ENCODE results near the gene RABIF.

Gene RABIF

DNA sequence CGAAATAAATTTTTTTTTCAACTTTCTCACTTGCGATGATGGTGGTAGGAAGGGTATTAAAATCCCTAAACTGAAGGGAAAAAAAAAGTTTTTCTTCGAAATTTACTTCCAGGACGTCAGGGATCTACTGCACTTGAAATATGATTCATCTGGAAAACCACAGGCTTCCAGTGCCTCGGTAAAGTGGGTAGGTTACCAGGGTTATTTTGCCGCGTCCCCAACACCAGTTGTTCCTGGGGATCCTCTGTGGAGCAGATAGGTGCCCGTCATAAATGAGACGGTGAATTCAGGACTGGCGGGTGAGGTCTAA is 773 bp downstream of the RABIF start:
- H3K4me3 ChIP-seq (replicated peaks; ENCODE audit: low read depth, low read length), result peak overlapping the region; percentile 63
- TF ChIP-seq, protein P1, sequence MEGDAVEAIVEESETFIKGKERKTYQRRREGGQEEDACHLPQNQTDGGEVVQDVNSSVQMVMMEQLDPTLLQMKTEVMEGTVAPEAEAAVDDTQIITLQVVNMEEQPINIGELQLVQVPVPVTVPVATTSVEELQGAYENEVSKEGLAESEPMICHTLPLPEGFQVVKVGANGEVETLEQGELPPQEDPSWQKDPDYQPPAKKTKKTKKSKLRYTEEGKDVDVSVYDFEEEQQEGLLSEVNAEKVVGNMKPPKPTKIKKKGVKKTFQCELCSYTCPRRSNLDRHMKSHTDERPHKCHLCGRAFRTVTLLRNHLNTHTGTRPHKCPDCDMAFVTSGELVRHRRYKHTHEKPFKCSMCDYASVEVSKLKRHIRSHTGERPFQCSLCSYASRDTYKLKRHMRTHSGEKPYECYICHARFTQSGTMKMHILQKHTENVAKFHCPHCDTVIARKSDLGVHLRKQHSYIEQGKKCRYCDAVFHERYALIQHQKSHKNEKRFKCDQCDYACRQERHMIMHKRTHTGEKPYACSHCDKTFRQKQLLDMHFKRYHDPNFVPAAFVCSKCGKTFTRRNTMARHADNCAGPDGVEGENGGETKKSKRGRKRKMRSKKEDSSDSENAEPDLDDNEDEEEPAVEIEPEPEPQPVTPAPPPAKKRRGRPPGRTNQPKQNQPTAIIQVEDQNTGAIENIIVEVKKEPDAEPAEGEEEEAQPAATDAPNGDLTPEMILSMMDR (IDR thresholded peaks at IDR 0.05; ENCODE audit: insufficient read depth, low read length, poor library complexity, severe bottlenecking), result no peak
- H3K27me3 ChIP-seq (replicated peaks; ENCODE audit: control insufficient read depth, insufficient read depth, low read length), result no peaks in the 10 kb centered on the region
- DNase-seq (ENCODE audit: extremely low read depth, insufficient read length), result no peak
- peaks cover 4% of the 10 kb centered on the region; the same call in 1 of the 2 replicates for H3K36me3 ChIP-seq (ENCODE audit: control insufficient read depth, insufficient read depth, low read length)

DNA sequence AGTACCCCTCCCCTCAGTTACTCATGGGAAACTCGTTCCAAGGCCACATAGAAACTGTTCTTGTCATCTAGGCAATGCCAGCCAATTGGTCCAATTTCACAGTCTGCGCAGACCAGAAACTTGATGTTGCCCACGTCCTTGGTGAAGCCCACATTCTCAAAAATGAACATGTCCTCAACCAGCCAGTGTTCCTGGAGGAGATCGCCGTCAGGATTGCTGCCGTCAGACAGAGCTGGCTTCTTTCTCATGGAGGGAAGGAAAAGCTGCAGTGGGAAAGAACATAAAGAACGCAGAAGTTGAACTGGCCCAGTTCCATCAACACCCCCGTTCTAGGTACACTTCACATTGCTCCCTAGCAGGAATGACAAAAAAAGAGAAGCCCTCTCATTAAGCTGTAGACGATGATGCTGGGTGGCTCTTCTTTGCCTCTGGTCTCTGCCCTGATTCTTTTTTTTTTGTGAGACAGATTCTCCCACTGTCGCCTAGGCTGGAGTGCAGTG is 7.9 kb downstream of the RABIF start:
- Histone ChIP-seq H3K27me3 (replicated peaks; ENCODE audit: control insufficient read depth, insufficient read depth, low read length) (no peaks in the 10 kb centered on the region), H3K36me3 (ENCODE audit: control insufficient read depth, insufficient read depth, low read length) (peaks cover 7% of the 10 kb centered on the region), H3K4me3 (replicated peaks; ENCODE audit: low read depth, low read length) (no peak overlapping the region)
- TF ChIP-seq, protein P1 (IDR thresholded peaks at IDR 0.05; ENCODE audit: insufficient read depth, low read length, poor library complexity, severe bottlenecking), result no peak
- DNase-seq (ENCODE audit: extremely low read depth, insufficient read length), result no peak

DNA sequence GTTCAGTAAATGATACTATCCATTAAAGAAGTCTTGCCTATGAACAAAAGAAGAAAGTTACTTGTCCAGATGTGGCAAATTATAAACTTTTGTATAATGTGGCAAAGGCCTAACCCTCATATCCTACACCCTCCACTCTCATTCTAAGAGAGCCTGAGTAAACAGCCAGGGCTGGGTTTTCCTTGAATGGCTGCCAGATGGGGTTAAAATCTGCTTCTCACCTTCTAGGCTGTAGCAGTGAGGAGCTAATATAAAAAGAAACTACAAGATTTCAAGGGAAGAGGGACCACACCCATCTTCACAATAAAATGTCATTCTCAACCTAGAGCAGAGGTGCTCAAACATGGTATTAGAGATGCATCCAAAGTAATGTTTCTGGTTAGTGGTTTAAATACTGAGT is 8.9 kb downstream of the RABIF start:
- DNase-seq (ENCODE audit: extremely low read depth, insufficient read length), result no peak
- TF ChIP-seq, protein P1 (IDR thresholded peaks at IDR 0.05; ENCODE audit: insufficient read depth, low read length, poor library complexity, severe bottlenecking), result no peak
- Histone ChIP-seq H3K4me3 (replicated peaks; ENCODE audit: low read depth, low read length) (no peak overlapping the region), H3K36me3 (ENCODE audit: control insufficient read depth, insufficient read depth, low read length) (peaks cover 7% of the 10 kb centered on the region), H3K27me3 (replicated peaks; ENCODE audit: control insufficient read depth, insufficient read depth, low read length) (no peaks in the 10 kb centered on the region)

DNA sequence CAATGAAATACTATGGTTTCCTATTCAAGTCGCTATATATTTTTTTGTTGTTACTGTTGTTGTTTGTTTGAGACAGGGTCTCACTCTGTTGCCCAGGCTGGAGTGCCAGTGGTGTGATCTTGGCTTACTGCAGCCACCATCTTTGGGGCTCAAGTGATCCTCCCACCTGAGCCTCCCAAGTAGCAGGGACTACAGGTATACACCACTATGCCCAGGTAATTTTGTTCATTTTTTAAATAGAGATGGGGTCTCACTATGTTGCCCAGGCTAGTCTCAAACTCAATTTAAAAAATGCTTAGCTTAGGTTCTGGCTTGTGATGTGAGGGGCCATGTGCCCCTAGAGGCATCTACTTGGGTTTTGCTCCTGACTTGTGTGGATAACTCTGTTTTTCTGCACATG is 9.8 kb downstream of the RABIF start:
- no peak for DNase-seq (ENCODE audit: extremely low read depth, insufficient read length)
- Histone ChIP-seq H3K4me3 (replicated peaks; ENCODE audit: low read depth, low read length) (no peak overlapping the region), H3K27me3 (replicated peaks; ENCODE audit: control insufficient read depth, insufficient read depth, low read length) (no peaks in the 10 kb centered on the region), H3K36me3 (ENCODE audit: control insufficient read depth, insufficient read depth, low read length) (peaks cover 7% of the 10 kb centered on the region)
- TF ChIP-seq, protein P1 (IDR thresholded peaks at IDR 0.05; ENCODE audit: insufficient read depth, low read length, poor library complexity, severe bottlenecking), result no peak

DNA sequence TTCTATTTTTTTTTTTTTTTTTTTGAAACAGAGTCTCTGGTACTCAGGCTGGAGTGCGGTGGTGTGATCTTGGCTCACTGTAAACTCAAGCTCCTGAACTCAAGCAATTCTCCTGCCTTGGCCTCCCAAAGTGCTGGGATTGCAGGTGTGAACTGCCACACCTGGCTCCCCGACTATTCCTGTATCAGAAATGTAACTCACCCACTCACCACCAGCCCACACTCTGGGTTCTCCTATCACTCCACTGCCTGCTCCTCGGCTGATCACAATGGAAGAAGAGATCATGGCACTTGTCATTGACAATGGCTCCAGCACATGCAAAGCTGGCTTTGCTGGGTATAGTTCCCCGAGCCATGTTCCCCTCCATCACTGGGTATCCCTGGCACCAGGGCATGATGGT is 15.9 kb downstream of the RABIF start:
- Histone ChIP-seq H3K27me3 (replicated peaks; ENCODE audit: control insufficient read depth, insufficient read depth, low read length) (no peaks in the 10 kb centered on the region), H3K4me3 (replicated peaks; ENCODE audit: low read depth, low read length) (no peak overlapping the region), H3K36me3 (ENCODE audit: control insufficient read depth, insufficient read depth, low read length) (no peaks in the 10 kb centered on the region)
- TF ChIP-seq, protein P1 (IDR thresholded peaks at IDR 0.05; ENCODE audit: insufficient read depth, low read length, poor library complexity, severe bottlenecking), result no peak
- DNase-seq (ENCODE audit: extremely low read depth, insufficient read length), result no peak

DNA sequence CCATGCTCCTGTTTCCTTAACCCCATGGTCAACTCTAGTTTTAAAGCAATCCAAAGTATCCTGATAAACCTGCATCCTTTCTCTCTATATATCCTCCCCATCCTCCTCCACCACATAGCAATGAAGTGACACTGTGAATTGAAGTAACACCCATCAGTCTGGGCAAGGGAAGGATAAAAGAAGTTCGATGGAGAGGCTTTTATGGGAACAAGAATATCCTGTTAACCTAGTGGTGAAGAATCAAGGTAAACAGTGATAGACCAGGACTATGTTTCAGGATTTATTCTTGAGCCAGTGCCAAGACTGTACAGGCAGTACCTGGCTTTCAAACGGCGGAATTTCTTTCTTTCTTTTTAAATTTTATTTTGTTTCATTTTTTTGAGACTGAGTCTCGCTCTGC is 17.6 kb downstream of the RABIF start:
- no peaks in the 10 kb centered on the region for H3K27me3 ChIP-seq (replicated peaks; ENCODE audit: control insufficient read depth, insufficient read depth, low read length)
- DNase-seq (ENCODE audit: extremely low read depth, insufficient read length), result no peak
- H3K36me3 ChIP-seq (ENCODE audit: control insufficient read depth, insufficient read depth, low read length), result no peaks in the 10 kb centered on the region
- TF ChIP-seq, protein P1 (IDR thresholded peaks at IDR 0.05; ENCODE audit: insufficient read depth, low read length, poor library complexity, severe bottlenecking), result no peak
- H3K4me3 ChIP-seq (replicated peaks; ENCODE audit: low read depth, low read length), result no peak overlapping the region

Measured in GM06990 (cell line).